ENCODE measurements around the gene OR6B1. TPM values are rescaled to one million over a fixed set of nuclear protein-coding genes. Genes with fewer than 3 reads are reported as not detected.

The OR6B1 gene
- total RNA-seq, 1 donor from 2014 or later, result not detected

DNA sequence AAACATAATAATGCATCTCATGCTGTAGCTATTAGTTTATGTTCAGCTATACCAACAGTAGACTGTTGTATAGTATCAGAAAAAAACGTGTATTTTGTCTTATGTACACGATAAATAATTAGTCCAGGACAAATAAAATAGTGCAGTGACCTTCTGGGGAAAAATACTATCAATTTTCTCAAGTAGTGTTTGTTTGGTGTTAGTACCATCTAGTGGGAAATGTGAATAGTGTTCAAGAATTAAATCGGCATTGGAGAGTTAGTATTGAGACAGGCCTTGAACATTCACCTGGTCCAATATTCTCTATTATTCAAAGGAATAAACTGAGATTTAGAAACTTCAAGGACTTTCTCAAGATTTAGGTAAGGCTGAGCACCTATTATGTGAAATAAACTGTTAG lies 26.9 kb downstream of the OR6B1 start:
- no peak overlapping the region for H3K4me3 ChIP-seq (ENCODE audit: low read depth, low read length)
- DNase-seq (ENCODE audit: low read depth), result no peak
- TF ChIP-seq, protein P1, sequence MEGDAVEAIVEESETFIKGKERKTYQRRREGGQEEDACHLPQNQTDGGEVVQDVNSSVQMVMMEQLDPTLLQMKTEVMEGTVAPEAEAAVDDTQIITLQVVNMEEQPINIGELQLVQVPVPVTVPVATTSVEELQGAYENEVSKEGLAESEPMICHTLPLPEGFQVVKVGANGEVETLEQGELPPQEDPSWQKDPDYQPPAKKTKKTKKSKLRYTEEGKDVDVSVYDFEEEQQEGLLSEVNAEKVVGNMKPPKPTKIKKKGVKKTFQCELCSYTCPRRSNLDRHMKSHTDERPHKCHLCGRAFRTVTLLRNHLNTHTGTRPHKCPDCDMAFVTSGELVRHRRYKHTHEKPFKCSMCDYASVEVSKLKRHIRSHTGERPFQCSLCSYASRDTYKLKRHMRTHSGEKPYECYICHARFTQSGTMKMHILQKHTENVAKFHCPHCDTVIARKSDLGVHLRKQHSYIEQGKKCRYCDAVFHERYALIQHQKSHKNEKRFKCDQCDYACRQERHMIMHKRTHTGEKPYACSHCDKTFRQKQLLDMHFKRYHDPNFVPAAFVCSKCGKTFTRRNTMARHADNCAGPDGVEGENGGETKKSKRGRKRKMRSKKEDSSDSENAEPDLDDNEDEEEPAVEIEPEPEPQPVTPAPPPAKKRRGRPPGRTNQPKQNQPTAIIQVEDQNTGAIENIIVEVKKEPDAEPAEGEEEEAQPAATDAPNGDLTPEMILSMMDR (conservative IDR thresholded peaks at IDR 0.05; ENCODE audit: low read depth, low read length), result peak; percentile 57

DNA sequence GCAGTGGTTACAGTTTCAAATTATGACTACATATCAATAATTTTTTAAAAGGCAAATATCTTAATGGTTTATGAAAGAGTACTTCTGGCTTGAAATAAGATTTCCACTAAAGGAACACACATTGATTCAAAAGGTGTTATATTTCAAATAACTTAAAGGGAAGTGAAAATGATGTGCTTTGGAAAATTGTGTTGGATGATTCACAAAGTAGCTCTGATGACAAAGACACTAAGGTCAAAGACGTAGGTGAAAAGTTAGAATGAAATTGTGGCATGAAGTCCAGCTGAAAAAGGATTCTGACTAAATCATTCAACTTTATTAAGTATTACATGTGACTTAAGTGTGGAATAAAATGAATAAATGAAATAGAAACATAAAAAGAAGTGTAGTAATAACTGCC lies 27.9 kb downstream of the OR6B1 start:
- no peak overlapping the region for H3K4me3 ChIP-seq (ENCODE audit: low read depth, low read length)
- TF ChIP-seq, protein P1 (conservative IDR thresholded peaks at IDR 0.05; ENCODE audit: low read depth, low read length), result no peak
- DNase-seq (ENCODE audit: low read depth), result no peak

DNA sequence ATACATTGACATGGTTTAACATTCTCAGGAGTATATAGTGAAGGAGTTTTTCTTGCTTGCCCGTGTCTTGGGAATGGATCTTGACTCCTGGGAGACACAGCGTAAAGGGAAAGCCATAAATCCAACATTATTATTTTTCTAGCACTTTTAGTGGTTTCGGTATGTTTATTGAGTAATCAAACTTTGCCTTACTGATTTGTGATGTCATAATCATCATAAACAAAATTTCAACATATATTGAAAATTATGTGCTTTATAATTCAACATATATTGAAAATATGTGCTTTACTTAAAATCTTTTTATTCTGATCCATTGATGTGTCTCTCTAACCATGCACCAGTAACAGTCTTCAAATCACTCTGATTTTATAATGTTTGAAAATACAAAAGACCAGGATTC lies 28.4 kb downstream of the OR6B1 start:
- H3K4me3 ChIP-seq (ENCODE audit: low read depth, low read length), result no peak overlapping the region
- TF ChIP-seq, protein P1 (conservative IDR thresholded peaks at IDR 0.05; ENCODE audit: low read depth, low read length), result no peak
- DNase-seq (ENCODE audit: low read depth), result no peak

DNA sequence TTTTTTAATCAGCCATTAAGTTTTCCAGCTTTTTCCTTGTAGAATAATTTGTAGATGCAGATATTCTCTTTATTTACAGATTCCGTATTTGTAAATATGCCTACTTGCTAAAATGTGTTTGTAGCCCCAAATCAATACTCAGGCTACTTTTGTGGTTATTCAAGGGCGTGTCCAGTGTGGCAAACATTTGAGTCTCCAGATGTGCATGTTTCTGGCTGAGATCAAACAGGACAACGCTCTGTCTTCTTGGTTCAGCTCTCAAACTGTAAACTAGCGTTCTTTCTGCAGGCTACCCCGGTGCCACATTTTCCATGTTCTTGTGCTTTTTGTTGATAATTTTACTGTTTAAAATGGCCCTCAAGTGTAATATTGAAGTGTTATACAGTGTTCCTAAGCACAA lies 32.4 kb downstream of the OR6B1 start:
- no peak for DNase-seq (ENCODE audit: low read depth)
- H3K4me3 ChIP-seq (ENCODE audit: low read depth, low read length), result no peak overlapping the region
- TF ChIP-seq, protein P1 (conservative IDR thresholded peaks at IDR 0.05; ENCODE audit: low read depth, low read length), result no peak

DNA sequence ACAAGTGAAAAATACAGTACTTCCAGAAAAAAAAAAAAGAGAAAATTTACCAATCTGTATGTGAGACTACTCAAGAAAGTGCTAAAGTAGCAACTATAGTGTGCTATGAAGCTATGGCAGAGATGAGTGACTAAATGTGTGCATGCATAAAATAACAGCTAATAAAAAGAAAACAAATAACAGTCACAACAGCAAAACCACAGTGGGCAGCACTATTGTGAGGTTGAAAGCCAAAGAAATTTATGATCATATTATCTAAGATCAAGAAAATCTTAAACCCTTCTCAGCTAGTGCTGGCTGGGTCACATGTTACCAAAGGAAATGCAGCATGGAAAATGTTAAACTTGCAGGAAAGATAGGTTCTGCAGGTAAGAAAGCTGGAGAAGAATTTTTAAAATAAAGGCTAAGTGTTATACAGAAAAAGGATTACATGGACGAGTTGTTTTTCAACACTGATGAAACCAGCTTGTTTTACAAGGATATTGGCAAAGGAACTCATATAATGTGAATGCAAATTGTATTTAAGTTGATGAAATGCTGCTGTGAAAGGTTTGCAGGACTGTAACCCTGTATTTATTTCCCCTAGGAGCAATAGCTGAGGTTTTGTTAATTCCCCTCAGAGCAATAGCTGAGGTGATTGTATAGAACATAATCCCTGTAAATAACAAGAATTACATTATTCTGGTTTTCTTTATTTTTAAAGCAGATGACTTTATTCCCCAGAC lies 33.0 kb downstream of the OR6B1 start:
- TF ChIP-seq, protein P1 (conservative IDR thresholded peaks at IDR 0.05; ENCODE audit: low read depth, low read length), result no peak
- no peak for DNase-seq (ENCODE audit: low read depth)
- H3K4me3 ChIP-seq (ENCODE audit: low read depth, low read length), result no peak overlapping the region

DNA sequence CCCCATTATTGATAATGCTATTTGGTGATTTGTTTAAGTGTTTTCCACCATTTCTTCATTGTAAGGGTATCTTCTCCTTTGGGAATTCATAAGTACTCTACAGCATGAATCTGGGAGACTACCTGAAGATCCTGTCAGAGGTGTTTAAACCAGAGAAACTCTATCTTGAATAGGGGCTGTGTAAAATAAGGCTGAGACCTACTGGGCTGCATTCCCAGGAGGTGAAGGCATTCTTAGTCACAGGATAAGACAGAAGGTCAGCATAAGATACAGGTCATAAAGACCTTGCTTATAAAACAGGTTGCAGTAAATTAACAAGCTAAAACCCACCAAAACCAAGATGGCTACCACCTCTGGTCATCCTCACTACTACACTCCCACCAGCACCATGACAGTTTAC lies 35.3 kb downstream of the OR6B1 start:
- no peak overlapping the region for H3K4me3 ChIP-seq (ENCODE audit: low read depth, low read length)
- DNase-seq (ENCODE audit: low read depth), result no peak
- TF ChIP-seq, protein P1 (conservative IDR thresholded peaks at IDR 0.05; ENCODE audit: low read depth, low read length), result no peak

DNA sequence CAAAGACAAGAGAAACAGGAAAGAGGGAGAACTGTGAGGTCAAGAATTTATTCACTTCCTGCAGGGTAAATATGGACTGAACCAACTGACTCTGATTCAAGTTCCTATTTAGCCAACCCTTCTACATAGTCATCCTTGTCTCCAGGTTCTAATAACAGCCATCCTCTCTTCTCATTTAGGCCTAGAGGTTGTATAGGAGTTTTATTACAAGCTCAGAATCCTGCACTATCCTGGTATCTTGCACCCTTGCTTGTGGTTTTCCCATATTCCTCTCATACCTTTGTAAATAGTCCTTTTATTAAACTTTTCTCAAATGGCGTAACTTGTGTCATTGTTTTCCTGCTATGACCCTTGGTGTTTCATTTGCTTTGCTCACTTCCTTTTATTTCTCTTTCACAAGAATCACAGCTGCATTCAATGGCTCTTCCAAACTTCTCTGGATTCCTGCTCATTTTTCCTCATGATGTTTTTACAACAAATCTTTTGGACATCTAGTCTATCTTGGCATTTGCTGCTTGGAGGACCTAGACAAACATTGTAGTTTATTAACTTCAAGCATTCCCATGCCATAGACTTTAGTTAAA lies 36.3 kb downstream of the OR6B1 start:
- TF ChIP-seq, protein P1 (conservative IDR thresholded peaks at IDR 0.05; ENCODE audit: low read depth, low read length), result no peak
- no peak for DNase-seq (ENCODE audit: low read depth)
- no peak overlapping the region for H3K4me3 ChIP-seq (ENCODE audit: low read depth, low read length)
